K562 (cell line): ENCODE results near the gene GP1BA. TPM values are rescaled to one million over a fixed set of nuclear protein-coding genes. Genes with fewer than 3 reads are reported as not detected.
A peak's percentile ranks its signal among the peaks of the same experiment; 100 is the strongest.

Experiments
- ATAC-seq: fragments of 200-7000 bp; cut with Tn5 transposase; 3 replicates; pipeline ENCODE4 v1.9.1; 2020; ENCODE audit warnings: moderate library complexity
- BruUV-seq: library from RNA; stranded (reverse); fragments of 400-500 nt; replicated peaks from 2 replicates; lab custom pipeline; 2021; lab: Mats Ljungman, UMichigan
- CTCF ChIA-PET: fragments of 300-600 bp; formaldehyde crosslinking; extraction: SDS; loops from one replicate; lab custom pipeline; 2021; ENCODE audit warnings: low intra/inter-chr PET ratio; lab: Yijun Ruan, JAX
- POLR2A ChIA-PET: fragments of 300-600, 350-650 bp; sonication (Branson Sonifier 250); formaldehyde crosslinking; extraction: SDS; loops from one replicate; lab custom pipeline; 2021; ENCODE audit warnings: antibody characterized with exemption, inconsistent platforms; lab: Yijun Ruan, JAX
- DNase-seq, 4 experiments: peaks; one replicate each; pipeline versions ENCODE4 v3.0.0 to v3.0.0-alpha.2; 2011 to 2018; ENCODE audit warnings: low spot score in 3 of 4, mixed read lengths in 3 of 4; ENCODE audit errors: extremely low read depth in 1 of 4
- FAIRE-seq: peaks from 2 replicates; lab custom pipeline; 2011; peaks lifted over from hg19 to GRCh38; lab: Jason Lieb, UNC
- H2AFZ ChIP-seq: 2 replicates; pipeline ENCODE4 v1.6.0; 2011; ENCODE audit warnings: low read depth, low read length, control low read depth, inconsistent platforms
- H3K27ac ChIP-seq: fragments of 200-600 bp; 3 replicates; pipeline ENCODE4 v1.8.0; 2011; ENCODE audit warnings: low read depth, mild to moderate bottlenecking, control low read depth, inconsistent platforms, low read length, moderate library complexity, mixed read lengths; ENCODE audit errors: extremely low read depth
- H3K27me3 ChIP-seq, 2 experiments: fragments of 300-600 bp in 1 of 2; 2 replicates in 1 of 2; 3 replicates in 1 of 2; pipeline versions ENCODE4 v1.6.0 to v1.8.0; 2011; ENCODE audit warnings: inconsistent platforms in 2 of 2, low read length in 2 of 2, mild to moderate bottlenecking in 1 of 2, mixed read lengths in 1 of 2, moderate library complexity in 1 of 2; ENCODE audit not compliant: control insufficient read depth in 2 of 2, insufficient read depth in 2 of 2
- H3K36me3 ChIP-seq: fragments of 300-600 bp; 3 replicates; pipeline ENCODE4 v1.8.0; 2011; ENCODE audit warnings: mild to moderate bottlenecking, low read length, inconsistent platforms; ENCODE audit not compliant: control insufficient read depth, insufficient read depth
- H3K4me1 ChIP-seq, 2 experiments: fragments of 200-600 bp in 1 of 2; replicated peaks in 1 of 2; 2 replicates in 1 of 2; 3 replicates in 1 of 2; pipeline versions ENCODE4 v1.5.1 to v1.8.0; 2011; ENCODE audit warnings: inconsistent platforms in 2 of 2, low read length in 2 of 2, mild to moderate bottlenecking in 1 of 2, mixed read lengths in 1 of 2, moderate library complexity in 1 of 2; ENCODE audit not compliant: control insufficient read depth in 2 of 2, insufficient read depth in 2 of 2
- H3K4me2 ChIP-seq: 2 replicates; pipeline ENCODE4 v1.6.1; 2011; ENCODE audit warnings: low read length, control low read depth, inconsistent platforms, mixed read lengths; ENCODE audit not compliant: insufficient read depth
- H3K4me3 ChIP-seq: fragments of 200-600 bp; sonication (generic), shearing (Covaris generic); 2 replicates; pipeline ENCODE4 v1.5.1; 2016; ENCODE audit warnings: control low read depth, inconsistent platforms
- H3K79me2 ChIP-seq: fragments of 200-600 bp; 3 replicates; pipeline ENCODE4 v1.8.0; 2011; ENCODE audit warnings: low read length, inconsistent platforms; ENCODE audit not compliant: control insufficient read depth, insufficient read depth
- H3K9ac ChIP-seq, 2 experiments: 2 replicates each; pipeline versions ENCODE4 v1.6.0 to v1.6.1; 2011; ENCODE audit warnings: low read depth in 2 of 2, low read length in 2 of 2, control low read depth in 1 of 2, inconsistent platforms in 1 of 2, mild to moderate bottlenecking in 1 of 2, mixed read lengths in 1 of 2; ENCODE audit not compliant: insufficient read depth in 1 of 2
- H3K9me1 ChIP-seq: one replicate; pipeline ENCODE4 v1.6.0; 2011; ENCODE audit warnings: inconsistent platforms, mild to moderate bottlenecking, low read length, moderate library complexity; ENCODE audit not compliant: control insufficient read depth, insufficient read depth
- H3K9me3 ChIP-seq: replicated peaks from 2 replicates; pipeline ENCODE4 v1.5.1; 2011; ENCODE audit warnings: low read depth, low read length, inconsistent platforms; ENCODE audit not compliant: control insufficient read depth, insufficient read depth
- H4K20me1 ChIP-seq: replicated peaks from 2 replicates; pipeline ENCODE4 v1.6.1; 2011; ENCODE audit warnings: low read length, inconsistent platforms, mixed read lengths; ENCODE audit not compliant: control insufficient read depth, insufficient read depth
- CCAR2 ChIP-seq: fragments of 200-400 bp; formaldehyde crosslinking; IDR thresholded peaks from 2 replicates; pipeline ENCODE4 v1.6.1; 2017; ENCODE audit warnings: mild to moderate bottlenecking, low read depth, low read length
- GABPB2 ChIP-seq: fragments of 250-450 bp; sonication (Bioruptor Pico); conservative IDR thresholded peaks from 2 replicates; pipeline ENCODE4 v1.5.1; 2021; ENCODE audit warnings: mild to moderate bottlenecking
- KHSRP ChIP-seq: fragments of 450-650 bp; IDR thresholded peaks from 2 replicates; pipeline ENCODE4 v1.6.1; 2017
- MAZ ChIP-seq, 2 experiments: fragments of 450-650 bp in 1 of 2; sonication (generic) in 1 of 2; formaldehyde crosslinking; IDR thresholded peaks in 1 of 2; conservative IDR thresholded peaks in 1 of 2; 2 replicates each; pipeline versions ENCODE4 v1.4.0 to v1.5.0; 2020; ENCODE audit warnings: mild to moderate bottlenecking in 1 of 2, missing genetic modification reagents in 1 of 2
- PHF21A ChIP-seq: fragments of 450-650 bp; IDR thresholded peaks from 2 replicates; pipeline ENCODE4 v1.6.1; 2017; ENCODE audit warnings: low read depth, borderline replicate concordance
- RBM14 ChIP-seq: fragments of 200-400 bp; formaldehyde crosslinking; IDR thresholded peaks from 2 replicates; pipeline ENCODE4 v1.6.1; 2018; ENCODE audit warnings: low read depth, mild to moderate bottlenecking, low read length, moderate library complexity, borderline replicate concordance; ENCODE audit not compliant: insufficient read depth
- SIRT6 ChIP-seq: IDR thresholded peaks from one replicate; pipeline ENCODE4 v1.6.1; 2012; ENCODE audit warnings: low read depth, mild to moderate bottlenecking, control low read depth, inconsistent platforms, low read length, moderate library complexity
- ZBTB8A ChIP-seq: fragments of 450-650 bp; IDR thresholded peaks from 2 replicates; pipeline ENCODE4 v1.6.1; 2018; ENCODE audit warnings: mild to moderate bottlenecking, moderate library complexity; ENCODE audit not compliant: partially characterized antibody
- ZNF239 ChIP-seq: fragments of 250-450 bp; sonication (Bioruptor Pico); IDR thresholded peaks from 2 replicates; pipeline ENCODE4 v1.4.0; 2020; ENCODE audit warnings: mild to moderate bottlenecking
- ZNF354B ChIP-seq: fragments of 250-450 bp; sonication (Bioruptor Pico); IDR thresholded peaks from 2 replicates; pipeline ENCODE4 v1.4.0; 2020
- ZNF586 ChIP-seq: fragments of 450-650 bp; formaldehyde crosslinking; conservative IDR thresholded peaks from 2 replicates; pipeline ENCODE4 v1.4.0; 2020; ENCODE audit warnings: mild to moderate bottlenecking, moderate library complexity
- ZNF780A ChIP-seq: fragments of 250-450 bp; sonication (Bioruptor Pico); IDR thresholded peaks from 2 replicates; pipeline ENCODE4 v1.5.0; 2021; ENCODE audit warnings: mild to moderate bottlenecking
- WGBS: fragments of 100-300 bp; shearing (Covaris generic); methylation state at CpG from one replicate; pipeline ENCODE4 v1.1.6; 2016; ENCODE audit warnings: low coverage, mixed read lengths; ENCODE audit not compliant: insufficient coverage; ENCODE audit errors: missing lambda C conversion rate; 5-methylcytosine and 5-hydroxymethylcytosine counted together
- in situ Hi-C: fragments of 300-500 bp; cut with MboI; formaldehyde crosslinking; loops from 4 replicates; pipeline ENCODE4 v1.15.0; 2018; ENCODE audit warnings: inconsistent platforms, mixed read lengths
- intact Hi-C: fragments of 100-400 bp; cut with micrococcal nuclease; formaldehyde crosslinking; loops from 2 replicates; pipeline ENCODE4 v1.14.2; 2022
- polyA plus RNA-seq, 8 experiments: library from polyadenylated mRNA; depleted of rRNA in 4 of 8; stranded (reverse) in 5 of 8; unstranded in 3 of 8; fragments of >200 nt; fragmentation: Nextera tagmentation in 2 of 8; fragmentation: Illumina TruSeq in 1 of 8; extraction: Ambion mirVana in 2 of 8; extraction: Trizol in 1 of 8; gene quantifications; 2 replicates each; pipeline versions ENCODE4 v1.2.1 to v1.2.3, GENCODE V29; 2011 to 2014; ENCODE audit warnings: inconsistent platforms in 1 of 8, missing spikeins in 1 of 8
- total RNA-seq, 7 experiments: library from RNA; depleted of rRNA in 6 of 7; stranded (reverse); fragments of >200 nt in 6 of 7; fragmentation: Illumina TruSeq in 2 of 7; extraction: Trizol in 2 of 7; gene quantifications; 2 replicates each; pipeline versions ENCODE4 v1.2.1 to v1.2.3, GENCODE V29; 2011 to 2021; ENCODE audit warnings: low replicate concordance in 1 of 7
- TF ChIP-seq, protein P1 (sequence below): IDR thresholded peaks from 2 replicates; pipeline ENCODE4 v1.6.1; 2012; ENCODE audit warnings: low read depth, low read length, improper control_type of control experiment, borderline replicate concordance
- TF ChIP-seq, protein P2 (sequence below): sonication (generic); formaldehyde crosslinking; IDR thresholded peaks from 2 replicates; pipeline ENCODE4 v1.8.0; 2022; ENCODE audit warnings: mild to moderate bottlenecking, missing genetic modification reagents

The GP1BA gene
- total and polyA plus RNA-seq, 9 of the 15 experiments (the other 6 are each of a cell fraction or from before 2014, with no cell fraction given): 0.01 TPM; not detected in 8

DNA sequence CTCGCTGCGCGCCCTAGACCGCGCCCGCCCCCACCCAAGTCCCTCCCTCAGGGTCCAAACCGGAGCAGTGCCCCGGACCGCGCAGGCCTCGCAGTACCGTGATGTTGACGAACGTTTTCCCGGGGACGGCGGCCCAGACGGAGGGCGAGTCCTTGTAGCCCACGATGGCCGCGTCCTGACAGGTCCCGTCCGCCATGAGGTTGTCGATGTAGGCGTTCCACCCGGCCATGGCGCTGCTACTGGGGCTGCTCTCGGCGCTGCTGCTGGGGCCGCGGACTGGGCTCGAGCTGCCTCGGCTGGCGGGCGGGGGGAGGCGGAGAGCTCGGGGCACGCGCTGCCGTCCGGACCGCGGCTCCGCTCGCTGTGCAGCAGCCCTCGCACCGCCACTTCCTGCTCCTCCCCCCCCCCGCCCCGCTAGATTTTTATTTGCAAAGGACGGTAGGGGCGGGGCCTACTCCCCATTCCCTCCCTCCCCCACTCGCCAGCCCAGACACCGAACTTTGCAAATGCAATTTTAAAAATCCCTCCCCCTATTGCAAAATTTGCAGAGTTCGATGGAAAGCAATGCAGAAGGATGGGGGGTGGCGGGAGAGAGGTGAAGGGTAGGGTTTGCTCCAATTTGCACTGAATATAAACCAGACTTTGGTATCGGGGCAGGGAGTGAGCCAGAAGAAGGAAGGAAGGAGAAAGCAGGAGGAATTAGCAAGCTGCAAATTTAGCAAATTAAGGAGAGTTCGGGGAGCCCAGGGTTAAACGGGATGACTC is 16.3 kb downstream of the GP1BA start, which contains the start of gene PFN1 (continued):
- TF ChIP-seq, protein P1, sequence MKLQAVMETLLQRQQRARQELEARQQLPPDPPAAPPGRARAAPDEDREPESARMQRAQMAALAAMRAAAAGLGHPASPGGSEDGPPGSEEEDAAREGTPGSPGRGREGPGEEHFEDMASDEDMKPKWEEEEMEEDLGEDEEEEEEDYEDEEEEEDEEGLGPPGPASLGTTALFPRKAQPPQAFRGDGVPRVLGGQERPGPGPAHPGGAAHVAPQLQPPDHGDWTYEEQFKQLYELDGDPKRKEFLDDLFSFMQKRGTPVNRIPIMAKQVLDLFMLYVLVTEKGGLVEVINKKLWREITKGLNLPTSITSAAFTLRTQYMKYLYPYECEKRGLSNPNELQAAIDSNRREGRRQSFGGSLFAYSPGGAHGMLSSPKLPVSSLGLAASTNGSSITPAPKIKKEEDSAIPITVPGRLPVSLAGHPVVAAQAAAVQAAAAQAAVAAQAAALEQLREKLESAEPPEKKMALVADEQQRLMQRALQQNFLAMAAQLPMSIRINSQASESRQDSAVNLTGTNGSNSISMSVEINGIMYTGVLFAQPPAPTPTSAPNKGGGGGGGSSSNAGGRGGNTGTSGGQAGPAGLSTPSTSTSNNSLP: no peak
- TF ChIP-seq ZNF239 (CRISPR knock-in tag): no peak
- TF ChIP-seq ZNF780A (CRISPR knock-in tag): no peak
- TF ChIP-seq, all 486 proteins: peak for 98

DNA sequence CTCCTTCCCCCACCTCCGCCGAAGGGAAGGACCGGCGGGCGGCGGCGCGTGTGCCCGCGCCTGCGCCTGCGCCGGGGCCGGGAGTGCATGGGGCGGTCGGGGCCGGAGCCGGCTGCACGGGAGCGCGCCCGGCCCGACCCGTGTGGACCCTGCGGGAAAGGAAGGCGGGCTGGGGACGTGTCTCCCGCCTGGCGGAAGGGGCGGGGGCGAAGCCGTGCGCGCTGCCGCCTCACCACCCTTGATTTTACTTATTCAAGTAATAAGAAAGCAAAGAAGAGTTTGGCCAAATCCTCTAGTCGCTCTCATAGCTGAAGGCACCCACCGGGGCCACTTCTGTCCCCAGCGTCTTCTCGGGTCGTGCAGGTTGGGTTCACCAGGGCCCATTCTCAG is 16.8 kb downstream of the GP1BA start:
- no TSS peak for BruUV-seq
- FAIRE-seq (no peak), DNase-seq (peak; percentile 59 to 84 (median 74))
- TF ChIP-seq RBM14: no peak
- TF ChIP-seq PHF21A: no peak
- TF ChIP-seq MAZ (CRISPR knock-in tag; conservative IDR thresholded peaks at IDR 0.05 in 1 of 2, IDR thresholded peaks at IDR 0.05 in 1 of 2): peak in 1 of 2 experiments; percentile 2; a peak in 1 of 4 replicates
- TF ChIP-seq ZNF354B: no peak
- no peak for TF ChIP-seq SIRT6
- TF ChIP-seq ZNF586 (CRISPR knock-in tag): no peak
- TF ChIP-seq GABPB2: no peak
- no peak for TF ChIP-seq KHSRP
- no peak for TF ChIP-seq CCAR2
- TF ChIP-seq, protein P2, sequence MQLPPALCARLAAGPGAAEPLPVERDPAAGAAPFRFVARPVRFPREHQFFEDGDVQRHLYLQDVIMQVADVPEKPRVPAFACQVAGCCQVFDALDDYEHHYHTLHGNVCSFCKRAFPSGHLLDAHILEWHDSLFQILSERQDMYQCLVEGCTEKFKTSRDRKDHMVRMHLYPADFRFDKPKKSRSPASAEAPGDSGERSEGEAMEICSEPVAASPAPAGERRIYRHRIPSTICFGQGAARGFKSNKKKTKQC: no peak
- TF ChIP-seq ZBTB8A: no peak

More for the DNA sequence above, 16.8 kb downstream of the GP1BA start:
- peak; percentile 66 for ATAC-seq
- Histone ChIP-seq H3K9me3 (no peaks in the 10 kb centered on the region), H3K4me3 (peak overlapping the region; percentile 97), H3K4me2 (peak overlapping the region; percentile 93), H3K9ac (peak overlapping the region; percentile 89 to 90), H2AFZ (peak overlapping the region; percentile 52), H3K9me1 (no peaks in the 10 kb centered on the region), H4K20me1 (peaks cover 22% of the 10 kb centered on the region), H3K27ac (peak overlapping the region; percentile 98), H3K36me3 (peaks cover 39% of the 10 kb centered on the region), H3K79me2 (peaks cover 63% of the 10 kb centered on the region), H3K4me1 (peaks cover 32 to 57% of the 10 kb centered on the region in 2 experiments), H3K27me3 (no peaks in the 10 kb centered on the region)
- 0% methylated on average over 13 of the region's 40 CpGs for WGBS
- in situ Hi-C loops: no loop called here
- ChIA-PET POLR2A (interaction anchor here (0.6 to 4.7 kb wide), 5 partner anchors 9 to 704 kb away, joined by 3 to 21 read pairs (median 3); partner anchors contain the start of genes RNF167, SLC25A11 and SPAG7), CTCF (no interaction called here)
- intact Hi-C loops: no loop called here
